ENCODE data around the gene RAET1E. TPM values are rescaled to one million over a fixed set of nuclear protein-coding genes. Genes with fewer than 3 reads are reported as not detected.
A peak's percentile ranks its signal among the peaks of the same experiment; 100 is the strongest.

The RAET1E gene
- total RNA-seq, 1 donor from 2014 or later: not detected

GRCh38 chr6:149905371-149905910 lies 7.5 kb upstream of the RAET1E start:
- DNase-seq (ENCODE audit: extremely low spot score, unreplicated experiment): peak; percentile 49
- Mint-ChIP-seq H3K27me3 (peaks cover 18% of the 10 kb centered on the region), H3K4me1 (ENCODE audit: unreplicated experiment) (no peaks in the 10 kb centered on the region), H3K4me3 (no peak overlapping the region), H3K9me3 (peaks cover 5% of the 10 kb centered on the region), H3K36me3 (no peaks in the 10 kb centered on the region), H3K27ac (no peak overlapping the region)
- TF ChIP-seq CTCF (conservative IDR thresholded peaks at IDR 0.05): no peak

GRCh38 chr6:149904661-149905370 lies 6.9 kb upstream of the RAET1E start:
- Mint-ChIP-seq H3K36me3 (no peaks in the 10 kb centered on the region), H3K4me3 (no peak overlapping the region), H3K27me3 (peaks cover 19% of the 10 kb centered on the region), H3K9me3 (peaks cover 5% of the 10 kb centered on the region), H3K27ac (no peak overlapping the region), H3K4me1 (ENCODE audit: unreplicated experiment) (no peaks in the 10 kb centered on the region)
- TF ChIP-seq CTCF (conservative IDR thresholded peaks at IDR 0.05): no peak
- DNase-seq (ENCODE audit: extremely low spot score, unreplicated experiment): peak; percentile 52

DNA sequence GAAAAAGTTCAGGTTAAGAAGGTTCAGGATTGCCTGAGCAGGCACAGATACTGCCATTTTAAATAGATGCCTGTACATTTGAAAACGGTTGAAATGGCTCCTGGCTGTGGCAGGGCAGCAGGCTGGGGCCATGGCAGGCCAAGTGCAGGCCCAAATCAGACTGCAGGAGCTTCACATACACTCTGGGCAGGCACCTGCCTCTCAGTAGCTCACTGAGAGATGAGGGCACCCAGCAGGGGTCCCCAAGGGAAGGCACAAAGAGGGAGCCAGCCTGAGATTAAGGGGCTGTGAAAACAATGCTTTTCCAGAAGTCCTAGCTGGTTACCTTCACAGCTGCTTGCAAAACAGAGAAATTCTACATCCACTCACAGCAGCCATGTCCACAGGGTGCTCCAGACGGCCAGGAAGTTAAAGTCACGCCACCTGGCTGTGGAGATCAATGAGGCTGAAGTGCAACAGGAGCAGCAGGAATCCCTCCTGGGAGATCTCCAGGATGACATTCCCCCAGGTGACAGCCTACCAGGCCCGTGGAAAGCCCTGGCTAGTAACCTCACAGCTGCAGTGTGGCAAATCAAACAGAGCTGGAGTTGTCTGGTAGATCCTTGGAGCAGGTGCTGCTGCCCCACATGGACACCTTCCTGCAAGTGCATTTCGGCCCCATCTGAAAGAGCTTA lies 6.2 kb upstream of the RAET1E start:
- no peak for TF ChIP-seq CTCF (conservative IDR thresholded peaks at IDR 0.05)

GRCh38 chr6:149901444-149902140 lies 3.7 kb upstream of the RAET1E start:
- Mint-ChIP-seq H3K4me1 (ENCODE audit: unreplicated experiment) (no peaks in the 10 kb centered on the region), H3K36me3 (no peaks in the 10 kb centered on the region), H3K9me3 (no peaks in the 10 kb centered on the region), H3K4me3 (no peak overlapping the region), H3K27ac (no peak overlapping the region), H3K27me3 (peaks cover 28% of the 10 kb centered on the region)
- TF ChIP-seq CTCF (conservative IDR thresholded peaks at IDR 0.05): no peak
- DNase-seq (ENCODE audit: extremely low spot score, unreplicated experiment): peak; percentile 2

More for the DNA sequence above, 6.2 kb upstream of the RAET1E start:
- peaks cover 19% of the 10 kb centered on the region for H3K27me3 Mint-ChIP-seq
- no peaks in the 10 kb centered on the region for H3K36me3 Mint-ChIP-seq
- no peak overlapping the region for H3K27ac Mint-ChIP-seq
- H3K4me3 Mint-ChIP-seq: no peak overlapping the region
- peak; percentile 62 for DNase-seq (ENCODE audit: extremely low spot score, unreplicated experiment)
- H3K4me1 Mint-ChIP-seq (ENCODE audit: unreplicated experiment): no peaks in the 10 kb centered on the region
- peaks cover 5% of the 10 kb centered on the region for H3K9me3 Mint-ChIP-seq

DNA sequence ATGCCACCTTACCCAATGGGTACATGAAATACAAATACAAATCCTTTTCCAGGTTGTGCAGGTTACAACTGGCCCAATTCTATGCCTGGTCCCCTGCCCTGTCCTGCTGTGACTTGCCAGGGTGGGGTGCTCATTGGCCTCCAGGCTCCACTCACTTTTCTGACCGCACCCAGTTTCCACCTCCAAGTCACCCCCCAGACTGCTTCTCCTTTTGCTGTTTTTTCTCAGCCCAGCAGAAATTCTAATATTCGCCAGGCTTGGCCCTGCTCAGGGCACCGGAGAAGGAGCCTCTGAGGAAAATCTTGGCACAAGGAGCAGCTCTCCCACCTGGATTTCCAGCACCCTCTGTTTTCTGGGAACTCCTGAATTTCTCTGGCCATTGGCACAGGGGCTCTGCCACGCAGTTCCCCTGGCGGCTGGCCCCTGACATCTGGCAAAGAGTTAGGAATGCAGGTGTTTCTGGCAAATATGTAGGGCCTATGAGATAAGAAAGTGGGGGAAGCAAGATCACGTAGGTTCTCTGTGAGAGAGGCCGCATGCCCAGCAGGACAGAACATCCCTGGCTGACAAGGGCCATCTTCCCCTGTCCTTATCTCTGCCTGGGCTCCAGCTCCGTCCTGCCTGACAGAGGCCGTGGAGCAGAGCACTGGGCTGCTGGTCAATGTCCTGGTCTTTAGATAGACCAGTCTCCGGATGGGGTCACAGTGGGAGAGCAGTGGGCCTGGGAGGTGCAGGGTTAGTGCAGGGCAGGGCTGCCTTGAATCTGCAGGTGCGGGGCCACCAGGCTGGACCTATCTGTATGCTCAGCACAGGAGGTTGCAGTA lies 2.9 kb upstream of the RAET1E start:
- no peak for DNase-seq (ENCODE audit: extremely low spot score, unreplicated experiment)
- Mint-ChIP-seq H3K36me3 (no peaks in the 10 kb centered on the region), H3K27me3 (peaks cover 26% of the 10 kb centered on the region), H3K9me3 (no peaks in the 10 kb centered on the region), H3K27ac (no peak overlapping the region), H3K4me3 (no peak overlapping the region), H3K4me1 (ENCODE audit: unreplicated experiment) (peaks cover 2% of the 10 kb centered on the region)
- TF ChIP-seq CTCF (conservative IDR thresholded peaks at IDR 0.05): no peak
